Nephron (organoid): ENCODE data around the gene RPS3.

Experiments
- H3K27ac Mint-ChIP-seq, 3 experiments: 2 replicates each; pipeline ENCODE4 v1.8.0; 2020; ENCODE audit warnings: mixed read lengths in 3 of 3, mild to moderate bottlenecking in 2 of 3, moderate library complexity in 1 of 3
- H3K27me3 Mint-ChIP-seq: 2 replicates; pipeline ENCODE4 v1.8.0; 2021; ENCODE audit warnings: low read depth, mild to moderate bottlenecking, moderate library complexity, mixed read lengths
- H3K36me3 Mint-ChIP-seq: 2 replicates; pipeline ENCODE4 v1.8.0; 2020; ENCODE audit warnings: low read depth, mixed read lengths
- H3K4me1 Mint-ChIP-seq: 2 replicates; pipeline ENCODE4 v1.8.0; 2020; ENCODE audit warnings: mixed read lengths
- H3K4me3 Mint-ChIP-seq, 3 experiments: 2 replicates each; pipeline ENCODE4 v1.8.0; 2020; ENCODE audit warnings: mild to moderate bottlenecking in 3 of 3, mixed read lengths in 3 of 3, moderate library complexity in 2 of 3
- H3K9me3 Mint-ChIP-seq: 2 replicates; pipeline ENCODE4 v1.8.0; 2020; ENCODE audit warnings: mixed read lengths
- CTCF ChIP-seq, 3 experiments: fragments of 200-600 bp; sonication (generic); IDR thresholded peaks; one replicate each; pipeline ENCODE4 v1.5.0; 2021; ENCODE audit warnings: antibody characterized with exemption in 3 of 3; ENCODE audit not compliant: unreplicated experiment in 3 of 3

RPS3 gene

GRCh38 chr11:75399344-75400145 is at the start of gene RPS3:
RPS3 (plus strand) TSS chr11:75399518; CDS start chr11:75399548, 30 bp downstream.
- Mint-ChIP-seq H3K4me3 (peak within 1 kb of the TSS; percentile 91 to 97 (median 96)), H3K9me3 (no peaks in the 10 kb centered on the region), H3K4me1 (peaks cover 39% of the 10 kb centered on the region), H3K27me3 (peaks cover 6% of the 10 kb centered on the region), H3K27ac (peak within 1 kb of the TSS; percentile 93 to 97 (median 93)), H3K36me3 (peaks cover 41% of the 10 kb centered on the region)
- TF ChIP-seq CTCF (IDR thresholded peaks at IDR 0.05; ENCODE audit: unreplicated experiment in 3 of 3), result peak in 1 of 3 experiments; percentile 29

- Mint-ChIP-seq H3K4me1 (peaks cover 55% of the 10 kb centered on the region), H3K9me3 (no peaks in the 10 kb centered on the region), H3K4me3 (peak overlapping the region; percentile 87 to 95 (median 93)), H3K27me3 (peaks cover 11% of the 10 kb centered on the region), H3K27ac (peak overlapping the region; percentile 91 to 92 (median 91)), H3K36me3 (no peaks in the 10 kb centered on the region)
- TF ChIP-seq CTCF (IDR thresholded peaks at IDR 0.05; ENCODE audit: unreplicated experiment in 3 of 3), result no peak
Measured at GRCh38 chr11:75349521-75350116, 49.7 kb upstream of the RPS3 start.

- Mint-ChIP-seq H3K9me3 (no peaks in the 10 kb centered on the region), H3K27ac (peak overlapping the region; percentile 91 to 92 (median 91)), H3K36me3 (no peaks in the 10 kb centered on the region), H3K4me1 (peaks cover 55% of the 10 kb centered on the region), H3K4me3 (peak overlapping the region; percentile 87 to 95 (median 93)), H3K27me3 (peaks cover 14% of the 10 kb centered on the region)
- TF ChIP-seq CTCF (IDR thresholded peaks at IDR 0.05; ENCODE audit: unreplicated experiment in 3 of 3), result no peak
Measured at GRCh38 chr11:75350122-75350742, 49.1 kb upstream of the RPS3 start.

GRCh38 chr11:75350743-75351540 is 48.4 kb upstream of the RPS3 start:
- no peak for TF ChIP-seq CTCF (IDR thresholded peaks at IDR 0.05; ENCODE audit: unreplicated experiment in 3 of 3)
- H3K36me3 Mint-ChIP-seq, result no peaks in the 10 kb centered on the region
- H3K27me3 Mint-ChIP-seq, result peaks cover 14% of the 10 kb centered on the region
- H3K27ac Mint-ChIP-seq, result peak overlapping the region; percentile 91 to 92 (median 91)
- H3K9me3 Mint-ChIP-seq, result no peaks in the 10 kb centered on the region
- H3K4me3 Mint-ChIP-seq, result peak overlapping the region; percentile 87 to 95 (median 93)
- peaks cover 54% of the 10 kb centered on the region for H3K4me1 Mint-ChIP-seq

- TF ChIP-seq CTCF (IDR thresholded peaks at IDR 0.05; ENCODE audit: unreplicated experiment in 3 of 3), result no peak
- Mint-ChIP-seq H3K4me1 (peaks cover 51% of the 10 kb centered on the region), H3K4me3 (peak within 1 kb of the TSS; percentile 87 to 95 (median 93)), H3K27ac (peak within 1 kb of the TSS; percentile 91 to 96 (median 92)), H3K36me3 (no peaks in the 10 kb centered on the region), H3K27me3 (peaks cover 14% of the 10 kb centered on the region), H3K9me3 (no peaks in the 10 kb centered on the region)
Measured at GRCh38 chr11:75351541-75351790, 47.9 kb upstream of the RPS3 start, which contains the start of gene ARRB1. ARRB1 (minus strand) TSS chr11:75351661; CDS start chr11:75351607, 54 bp downstream.
